DMS153 (cell line): ENCODE data around the gene FAM171A2.
"Not testable (repeated sequence)": the region's sequence is repeated elsewhere in the genome, so short reads cannot be mapped to it uniquely, and the experiment has no call there.

Experiments used
- DNase-seq: peaks from one replicate; lab custom pipeline; 2025; lab: John Stamatoyannopoulos, UW

Gene FAM171A2

GRCh38 chr17:44383861-44384260 is 20.2 kb upstream of the FAM171A2 start:
- no peak for DNase-seq

DNA sequence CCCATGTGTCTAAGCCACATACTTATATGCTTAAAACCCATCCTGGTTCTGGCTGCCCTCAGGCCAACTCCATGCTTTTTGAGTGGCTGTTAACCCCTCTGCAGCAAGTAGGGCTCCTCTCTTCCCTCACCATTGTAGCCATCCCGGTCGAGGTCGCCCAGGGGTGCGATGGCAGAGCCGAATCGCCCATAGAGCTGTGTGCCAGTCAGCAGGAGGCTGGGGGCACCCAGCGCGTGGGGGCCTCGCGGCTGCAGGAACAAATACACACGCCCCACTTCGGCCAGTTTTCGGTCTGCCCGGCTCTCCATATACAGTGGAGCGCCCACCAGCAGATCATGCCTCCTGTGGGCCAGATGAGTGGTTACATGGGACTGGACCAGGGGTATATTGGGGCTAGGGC is 19.7 kb upstream of the FAM171A2 start:
- no peak for DNase-seq

DNA sequence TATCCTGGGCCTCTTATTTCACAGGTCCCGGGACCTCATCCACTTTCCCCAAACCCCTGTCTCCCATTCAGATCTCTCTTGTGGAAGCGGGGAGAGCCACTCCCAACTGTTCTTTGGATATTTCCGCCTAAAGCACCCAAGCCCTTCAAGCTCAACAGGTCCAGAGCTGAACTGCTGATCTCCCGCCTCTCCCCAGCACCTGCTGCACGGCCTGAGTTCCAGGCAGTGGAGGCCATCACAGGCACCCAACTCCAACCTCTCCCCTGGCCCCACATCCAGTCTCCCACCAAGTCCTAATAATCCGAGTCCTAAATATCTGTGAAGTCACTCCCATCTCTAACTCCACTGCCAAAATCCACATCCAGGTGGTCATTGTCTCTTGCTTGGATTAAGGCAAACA is 19.3 kb upstream of the FAM171A2 start:
- DNase-seq = no peak

DNA sequence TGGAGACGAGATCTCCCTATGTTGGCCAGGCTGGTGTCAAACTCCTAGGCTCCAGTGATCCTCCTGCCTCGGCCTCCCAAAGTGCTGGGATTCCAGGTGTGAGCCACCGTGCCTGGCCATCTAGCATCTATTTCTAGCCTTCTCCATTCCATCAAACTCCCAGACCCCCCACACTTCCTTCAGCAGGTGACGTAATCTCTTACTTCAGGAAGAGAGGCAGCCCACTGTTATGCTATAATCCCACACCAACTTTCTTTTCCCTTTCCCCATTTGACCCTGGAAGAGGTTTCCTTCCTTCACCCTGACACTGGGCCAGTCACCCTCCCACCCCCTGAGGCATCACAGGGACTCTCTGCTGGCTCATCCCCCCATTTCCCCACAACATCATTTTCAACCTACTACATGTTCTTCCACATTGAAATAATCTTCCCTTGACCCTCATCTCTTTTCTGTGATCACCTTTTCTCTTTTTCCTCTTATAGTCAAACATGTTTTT is 18.2 kb upstream of the FAM171A2 start:
- no peak for DNase-seq

- DNase-seq = no peak
Observed at GRCh38 chr17:44380767-44381166, 17.1 kb upstream of the FAM171A2 start.

DNA sequence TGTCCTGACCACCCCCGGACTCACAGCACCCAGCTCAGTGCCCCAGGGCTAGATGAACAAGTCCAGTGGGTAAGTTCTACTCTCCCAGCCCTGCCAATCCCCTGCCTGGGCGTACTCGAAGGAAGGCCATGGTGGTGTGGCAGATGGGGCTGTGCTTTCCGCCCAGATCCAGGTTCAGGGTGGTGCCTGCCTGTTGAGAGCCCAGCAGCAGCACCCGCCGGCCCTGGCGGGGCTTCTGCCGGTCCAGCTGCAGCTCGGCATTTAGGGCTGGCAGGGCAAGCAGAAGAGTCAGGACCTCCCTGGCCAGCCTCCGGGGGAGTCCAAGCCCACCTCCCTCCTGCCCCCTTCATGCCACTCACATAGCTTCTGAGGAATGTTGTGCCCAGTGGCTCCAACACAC is 16.2 kb upstream of the FAM171A2 start:
- no peak for DNase-seq

DNA sequence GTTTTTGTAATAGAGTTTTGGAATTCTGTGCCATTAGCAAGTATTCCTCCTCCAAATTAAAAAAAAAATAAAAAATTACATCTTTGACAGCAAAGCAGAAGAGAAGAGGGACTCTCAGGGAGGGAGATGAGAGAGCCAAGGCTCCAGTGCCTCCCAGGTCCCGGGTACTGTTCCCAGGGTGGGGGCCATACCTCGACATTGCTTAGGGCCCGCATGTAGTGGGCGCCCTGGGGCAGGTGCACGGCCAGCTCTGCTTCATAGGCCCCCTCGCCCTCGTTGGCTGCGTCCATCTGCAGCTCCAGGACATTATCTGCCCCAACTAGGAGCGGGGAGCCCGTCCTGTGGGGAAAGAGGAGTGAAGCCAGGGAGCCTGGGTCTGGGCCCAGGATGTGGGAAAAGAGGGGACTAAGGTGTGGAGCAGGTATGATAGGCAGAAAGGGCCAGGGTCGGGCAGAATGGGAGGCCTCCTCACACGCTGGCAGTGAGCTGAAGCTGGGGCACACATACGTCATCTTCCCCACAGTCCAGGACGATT is 14.6 kb upstream of the FAM171A2 start:
- DNase-seq = no peak

- DNase-seq = no peak
Observed at GRCh38 chr17:44376779-44377178, 13.1 kb upstream of the FAM171A2 start.

DNA sequence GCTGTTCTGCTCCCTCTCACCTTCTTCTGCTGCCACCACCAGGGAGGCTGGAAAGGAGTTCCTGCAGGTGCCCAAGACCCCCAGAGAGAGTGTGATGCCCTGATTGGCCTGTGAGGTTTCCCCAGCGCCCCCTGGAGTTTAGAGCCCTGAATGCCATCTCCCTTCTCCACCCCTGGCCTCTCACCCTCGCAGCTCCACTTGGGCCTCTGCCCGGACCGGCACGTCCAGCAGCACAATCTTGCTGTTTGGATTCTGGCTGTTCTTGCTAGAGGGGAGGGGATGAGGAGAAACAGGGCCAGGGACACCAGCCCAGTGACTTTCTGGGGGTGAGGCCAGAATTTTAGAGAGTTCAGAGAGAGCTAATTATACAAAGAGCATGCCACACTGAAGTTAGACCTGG is 12.5 kb upstream of the FAM171A2 start:
- no peak for DNase-seq

GRCh38 chr17:44375196-44376017 is 11.8 kb upstream of the FAM171A2 start:
- DNase-seq = no peak

DNA sequence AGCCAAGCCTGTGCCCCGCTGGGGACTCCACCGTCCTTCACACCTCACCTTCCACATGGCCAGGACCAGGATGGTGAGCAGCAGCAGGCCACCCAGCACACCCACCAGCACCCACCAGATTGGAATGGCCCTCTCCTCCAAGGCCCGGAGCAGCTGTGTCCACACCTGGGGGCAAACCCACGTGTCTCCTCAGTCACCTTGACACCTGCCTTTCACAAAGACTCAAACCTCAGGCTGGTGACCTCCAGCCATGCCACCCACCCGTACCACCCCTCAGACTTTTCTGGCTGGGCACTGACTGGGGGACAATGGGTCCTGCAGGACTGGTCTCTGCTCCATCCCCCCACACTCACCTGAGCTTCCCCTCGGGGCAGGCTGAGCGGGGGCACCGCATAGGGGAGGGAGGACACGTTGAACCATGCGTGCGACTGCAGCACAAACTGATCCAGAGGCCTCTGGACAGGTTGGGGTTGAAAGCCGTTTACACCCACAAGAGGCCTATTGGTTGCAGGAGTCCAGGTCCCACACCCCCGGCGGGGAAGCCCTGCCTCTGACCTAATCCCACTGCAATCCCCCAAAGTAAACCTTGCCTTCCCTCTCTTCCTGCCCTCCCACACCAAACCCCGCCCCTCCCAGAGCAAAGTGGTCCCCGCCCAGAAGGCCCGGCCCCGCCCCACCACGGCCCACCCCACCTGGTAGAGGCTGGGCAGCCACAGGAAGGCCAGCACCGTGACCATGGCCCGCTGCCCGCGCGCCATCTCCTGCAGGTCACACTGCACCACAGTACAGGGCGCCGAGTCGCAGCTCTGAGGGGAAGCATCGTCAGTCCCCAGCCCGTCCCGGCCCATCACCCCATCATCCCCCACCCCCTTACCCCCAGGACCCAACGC is 10.9 kb upstream of the FAM171A2 start:
- DNase-seq = peak; percentile 31

GRCh38 chr17:44372036-44372435 is 8.4 kb upstream of the FAM171A2 start:
- DNase-seq = no peak

DNA sequence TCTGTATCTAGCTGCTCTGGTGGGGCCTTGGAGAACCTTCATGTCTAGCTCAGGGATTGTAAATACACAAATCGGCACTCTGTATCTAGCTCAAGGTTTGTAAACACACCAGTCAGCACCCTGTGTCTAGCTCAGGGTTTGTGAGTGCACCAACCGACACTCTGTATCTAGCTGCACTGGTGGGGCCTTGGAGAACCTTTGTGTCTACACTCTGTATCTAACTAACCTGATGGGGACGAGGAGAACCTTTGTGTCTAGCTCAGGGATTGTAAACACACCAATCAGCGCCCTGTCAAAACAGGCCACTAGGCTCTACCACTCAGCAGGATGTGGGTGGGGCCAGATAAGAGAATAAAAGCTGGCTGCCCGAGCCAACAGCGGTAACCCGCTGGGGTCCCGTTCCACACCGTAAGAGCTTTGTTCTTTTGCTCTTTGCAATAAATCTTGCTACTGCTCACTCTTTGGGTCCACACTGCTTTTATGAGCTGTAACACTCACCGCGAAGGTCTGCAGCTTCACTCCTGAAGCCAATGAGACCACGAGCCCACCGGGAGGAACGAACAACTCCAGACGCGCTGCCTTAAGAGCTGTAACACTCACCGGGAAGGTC is 5.9 kb upstream of the FAM171A2 start:
- not testable (repeated sequence) for DNase-seq

- not testable (repeated sequence) for DNase-seq
Observed at GRCh38 chr17:44368391-44369243, 5.0 kb upstream of the FAM171A2 start.

DNA sequence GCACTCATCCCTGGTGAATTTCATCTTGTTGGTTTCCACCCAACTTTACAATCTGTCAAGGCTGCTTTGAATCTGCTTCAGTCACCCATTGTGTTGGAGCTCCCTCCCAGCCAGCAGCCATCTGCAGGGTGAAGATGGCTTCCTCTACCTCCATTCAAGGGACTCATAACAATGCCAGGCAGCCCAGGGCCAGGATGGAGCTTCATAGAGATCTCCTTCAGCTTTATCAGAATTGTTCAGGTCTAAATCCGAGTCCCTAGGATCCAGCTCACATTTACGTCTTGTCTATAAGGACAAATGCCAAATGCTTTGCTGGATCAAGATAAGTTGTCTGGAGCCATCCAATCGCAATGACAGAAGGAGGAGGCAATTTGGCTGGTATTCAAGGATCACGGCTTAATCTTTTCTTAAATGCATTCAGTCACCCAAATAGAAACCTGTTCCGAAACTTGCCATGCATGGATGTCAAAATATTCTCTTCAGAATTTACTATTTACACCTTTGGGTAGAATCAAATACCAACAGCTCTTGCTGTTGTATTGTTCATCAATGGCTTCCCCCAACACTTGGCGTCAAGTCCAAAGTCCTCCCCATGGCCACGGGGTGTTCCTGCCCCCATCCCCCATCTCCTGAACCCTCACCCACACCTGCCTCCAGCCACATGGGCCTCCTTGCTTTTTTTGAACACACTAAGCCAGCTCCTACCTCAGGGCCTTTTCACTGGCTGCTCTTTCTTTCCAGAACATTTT is 3.8 kb upstream of the FAM171A2 start:
- no peak for DNase-seq

DNA sequence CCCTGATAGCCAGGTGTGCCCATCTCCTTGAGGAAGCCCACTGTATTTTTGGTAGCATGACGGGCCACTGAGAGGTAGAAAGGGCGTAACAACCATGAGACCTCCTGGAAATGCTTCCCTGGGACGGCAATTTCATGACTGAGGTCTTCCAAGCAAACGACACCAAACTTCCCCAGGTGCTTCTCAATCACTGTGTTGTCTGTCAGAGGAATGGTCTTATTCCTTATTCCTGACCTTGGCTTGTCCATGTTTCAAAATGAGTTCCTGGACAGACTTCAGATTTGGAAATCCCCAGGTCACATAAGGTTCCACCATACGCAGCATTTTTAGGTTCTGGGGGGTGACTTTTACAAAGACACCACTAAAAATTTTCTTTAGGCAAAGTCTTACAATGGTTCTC is 1.4 kb upstream of the FAM171A2 start:
- not testable (repeated sequence) for DNase-seq

GRCh38 chr17:44362949-44363612 is 572 bp downstream of the FAM171A2 start:
- no peak for DNase-seq

DNA sequence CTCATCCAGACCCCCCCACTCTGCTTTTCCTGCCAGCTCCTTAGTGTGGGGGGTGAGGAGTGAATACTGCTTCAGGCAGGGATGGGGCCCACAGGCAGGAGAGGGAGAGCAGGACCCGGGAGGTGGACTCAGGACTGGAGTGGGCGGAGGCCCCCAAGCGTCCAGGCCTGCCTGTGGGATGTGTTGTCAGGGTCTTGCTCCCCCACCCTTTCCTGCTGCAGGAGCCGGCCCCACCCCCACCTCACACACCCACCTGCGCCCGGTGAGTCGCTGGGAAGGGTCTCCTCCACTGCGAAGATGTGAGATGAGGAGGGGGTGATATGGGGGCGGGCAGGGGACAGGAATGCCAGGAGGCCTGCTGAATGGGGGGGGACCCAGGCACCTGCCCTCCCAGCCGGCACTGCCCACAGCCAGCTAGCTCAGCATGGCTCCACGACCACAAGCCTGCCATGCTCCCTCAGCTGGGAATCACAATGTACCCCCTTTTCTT is 1.1 kb downstream of the FAM171A2 start:
- DNase-seq = no peak

- DNase-seq = no peak
Observed at GRCh38 chr17:44361292-44362260, 2.1 kb downstream of the FAM171A2 start.
